Retinal pigment epithelial cell (primary cell): ENCODE results near the gene ISCA2.
A peak's percentile ranks its signal among the peaks of the same experiment; 100 is the strongest.

Experiments used
- DNase-seq: peaks from one replicate; pipeline ENCODE4 v3.0.0-alpha.2; 2010; ENCODE audit warnings: low read depth
- H3K4me3 ChIP-seq: 2 replicates; pipeline ENCODE4 v1.5.1; 2011; ENCODE audit warnings: mild to moderate bottlenecking, low read length, control low read depth, moderate library complexity
- CTCF ChIP-seq: conservative IDR thresholded peaks from 2 replicates; pipeline ENCODE4 v1.5.1; 2011; ENCODE audit warnings: low read depth, low read length, control low read depth, inconsistent platforms

Gene ISCA2

GRCh38 chr14:74522740-74523139 is 29.2 kb downstream of the ISCA2 start:
- DNase-seq = no peak
- H3K4me3 ChIP-seq = no peak overlapping the region
- TF ChIP-seq CTCF = no peak

- TF ChIP-seq CTCF = no peak
- DNase-seq = peak; percentile 34
- H3K4me3 ChIP-seq = no peak overlapping the region
Measured at GRCh38 chr14:74524076-74524811, 30.7 kb downstream of the ISCA2 start.

GRCh38 chr14:74524812-74525135 is 31.2 kb downstream of the ISCA2 start:
- DNase-seq = no peak
- H3K4me3 ChIP-seq = no peak overlapping the region
- no peak for TF ChIP-seq CTCF

GRCh38 chr14:74525361-74525851 is 31.8 kb downstream of the ISCA2 start:
- DNase-seq = peak; percentile 72
- no peak overlapping the region for H3K4me3 ChIP-seq

GRCh38 chr14:74526854-74527585 is 33.5 kb downstream of the ISCA2 start:
- no peak overlapping the region for H3K4me3 ChIP-seq
- TF ChIP-seq CTCF = no peak
- DNase-seq = no peak

More at GRCh38 chr14:74525361-74525851, 31.8 kb downstream of the ISCA2 start:
- no peak for TF ChIP-seq CTCF

- TF ChIP-seq CTCF = no peak
- no peak overlapping the region for H3K4me3 ChIP-seq
- no peak for DNase-seq
Measured at GRCh38 chr14:74527736-74528280, 34.2 kb downstream of the ISCA2 start.
